Superior temporal gyrus (tissue), 1 donor: ENCODE results near the gene AWAT1.
"Not testable (repeated sequence)": the region's sequence is repeated elsewhere in the genome, so short reads cannot be mapped to it uniquely, and the experiment has no call there.

ENCODE experiments used
- DNase-seq: peaks from one replicate; pipeline ENCODE4 v3.0.0-alpha.2; 2016; ENCODE audit errors: extremely low spot score

The AWAT1 gene

DNA sequence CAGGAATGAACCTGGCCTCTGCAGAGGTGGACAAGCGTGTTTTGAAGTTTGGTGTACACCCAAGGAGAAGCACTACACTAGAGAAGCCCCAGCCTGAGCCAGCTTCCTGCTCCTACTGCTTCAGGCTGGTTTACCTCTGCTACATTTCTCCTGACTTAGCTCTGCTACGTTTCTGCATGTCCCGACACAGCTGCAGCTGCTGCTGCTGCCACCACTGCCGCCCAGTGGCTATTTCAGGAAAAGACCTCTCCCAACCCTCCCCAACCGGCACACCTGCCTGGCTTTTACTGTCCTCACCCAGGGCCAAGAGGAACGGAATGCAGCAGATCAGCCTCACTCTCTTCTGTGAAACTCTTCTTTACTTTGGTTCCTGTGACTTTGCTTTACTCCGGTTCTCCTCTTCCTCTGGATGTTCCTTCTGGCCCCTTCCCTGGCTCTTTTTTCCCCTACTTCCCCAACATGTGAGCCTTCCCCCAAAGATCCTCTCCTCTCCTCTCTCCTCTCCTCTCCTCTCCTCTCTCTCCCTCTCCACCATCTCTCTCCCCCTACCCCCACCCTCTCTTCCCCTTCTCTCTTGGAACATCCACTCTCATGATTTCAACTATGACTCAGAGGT, 28.6 kb downstream of the AWAT1 start:
- peak; percentile 9 for DNase-seq

DNA sequence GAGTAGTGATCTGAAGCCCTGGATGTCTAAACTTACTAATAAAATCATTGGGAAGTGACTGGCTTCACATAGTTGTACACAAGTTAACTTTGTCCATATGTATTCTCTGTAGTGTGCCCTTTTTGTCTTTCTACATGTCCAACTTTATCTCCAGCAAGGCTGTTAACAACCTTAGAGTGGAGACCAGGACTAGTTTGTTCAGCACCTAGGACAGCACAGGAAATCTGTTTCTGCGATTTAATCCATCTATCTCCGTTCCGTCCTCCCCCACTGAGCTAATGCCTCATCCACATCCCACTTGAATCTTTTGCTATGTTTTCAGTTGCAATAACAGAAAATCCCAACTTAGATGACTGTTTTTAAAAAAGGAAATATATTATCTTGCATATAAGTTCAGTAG, 30.3 kb downstream of the AWAT1 start:
- DNase-seq = no peak

DNA sequence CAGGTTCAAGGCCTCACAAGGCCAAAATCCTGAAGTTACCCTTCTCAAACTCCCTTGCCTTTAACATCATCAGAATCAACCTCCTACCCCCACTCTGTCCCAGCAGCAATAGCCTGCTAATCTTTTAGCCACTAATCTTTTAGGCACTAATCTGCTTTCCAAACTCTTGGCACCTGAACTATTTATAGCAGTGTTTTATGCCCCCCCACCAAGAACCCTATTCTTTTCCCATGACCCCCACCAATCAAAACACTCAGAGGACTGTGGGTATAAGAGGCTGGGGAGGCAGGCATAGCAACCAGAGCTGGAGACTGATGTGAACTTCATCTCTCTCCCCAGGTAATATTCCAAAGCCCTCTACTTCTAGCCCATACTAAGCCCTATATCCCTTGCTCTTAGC, 33.6 kb downstream of the AWAT1 start, which contains the start of gene ARR3:
ARR3 (plus strand) TSS at position 301 of the 400 bp plus-strand sequence. CDS start 1,052 bp downstream, outside the sequence.
- DNase-seq = no peak

DNA sequence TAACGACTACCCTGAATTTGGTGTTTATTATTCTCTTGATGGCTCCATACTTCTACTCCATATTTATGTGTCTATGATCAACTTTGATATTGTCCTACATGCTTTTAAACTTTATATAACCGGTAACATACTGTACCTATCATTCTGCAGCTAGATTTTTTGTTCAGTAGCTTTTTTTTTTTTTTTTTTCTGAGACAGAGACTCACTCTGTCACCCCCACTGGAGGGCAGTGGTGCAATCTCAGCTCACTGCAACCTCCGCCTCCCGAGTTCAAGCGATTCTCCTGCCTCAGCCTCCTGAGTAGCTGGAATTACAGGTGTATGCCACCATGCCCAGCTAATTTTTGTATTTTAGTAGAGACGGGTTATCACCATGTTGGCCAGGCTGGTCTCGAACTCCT, 39.6 kb downstream of the AWAT1 start:
- DNase-seq = not testable (repeated sequence)

DNA sequence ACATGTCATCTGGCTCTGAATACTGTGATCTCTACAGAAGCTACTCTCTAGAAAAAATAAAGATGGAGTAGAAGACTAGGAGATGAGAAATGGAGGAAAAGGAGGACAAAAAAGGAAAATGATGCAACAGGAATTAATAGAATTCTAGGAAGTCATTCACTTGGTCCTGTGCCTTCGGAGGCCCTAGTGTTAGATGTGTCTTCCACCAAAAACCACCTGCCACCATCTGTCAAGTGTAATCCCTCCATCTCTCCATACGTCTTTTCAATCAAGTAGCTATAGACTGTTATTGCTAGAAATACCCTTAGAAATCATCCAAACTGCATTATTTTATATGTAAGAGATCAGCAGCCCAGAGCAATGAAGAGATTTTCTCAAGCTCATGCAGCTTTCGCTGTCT, 44.6 kb downstream of the AWAT1 start:
- no peak for DNase-seq

DNA sequence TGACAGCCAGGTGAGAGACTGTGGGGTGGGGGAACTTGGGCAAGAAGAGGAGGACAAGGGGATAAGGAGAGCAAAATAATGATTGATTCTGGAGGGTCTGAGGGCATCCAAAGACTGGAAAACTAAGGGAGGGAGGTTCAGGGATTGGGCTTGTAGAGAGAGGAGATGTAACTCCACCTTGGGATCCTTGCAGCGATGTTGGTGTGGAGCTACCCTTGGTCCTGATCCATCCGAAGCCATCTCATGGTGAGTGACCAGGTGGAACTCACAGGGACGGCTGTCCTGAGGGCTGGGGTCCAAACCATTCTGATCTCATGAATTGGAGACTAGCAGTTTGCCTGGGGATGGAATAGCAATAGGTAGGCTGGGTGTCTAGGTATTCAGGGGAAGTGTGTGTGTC, 46.1 kb downstream of the AWAT1 start:
- DNase-seq = no peak

DNA sequence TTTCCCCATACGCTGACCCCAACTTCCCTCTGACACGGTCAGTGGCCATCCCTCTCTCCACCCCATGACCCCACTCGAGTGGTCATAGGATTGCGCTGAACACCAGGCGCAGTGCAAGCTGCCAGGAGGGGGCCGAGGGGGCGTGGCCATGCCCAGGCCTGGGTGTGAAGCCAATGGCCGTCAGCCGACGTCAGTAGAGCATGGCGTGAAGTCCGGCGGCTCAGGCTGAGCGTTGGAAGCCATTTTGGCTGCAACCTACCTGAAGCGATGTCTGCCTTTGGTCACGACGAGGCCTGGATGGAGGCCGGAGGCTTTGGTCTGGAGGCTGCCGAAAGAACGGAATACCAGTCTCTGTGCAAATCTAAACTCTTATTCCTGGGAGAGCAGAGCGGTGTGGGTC, 47.5 kb downstream of the AWAT1 start, which contains the start of gene RAB41:
RAB41 (plus strand) TSS at position 222 of the 400 bp plus-strand sequence; CDS start at position 268, 46 bp downstream.
- DNase-seq = no peak

DNA sequence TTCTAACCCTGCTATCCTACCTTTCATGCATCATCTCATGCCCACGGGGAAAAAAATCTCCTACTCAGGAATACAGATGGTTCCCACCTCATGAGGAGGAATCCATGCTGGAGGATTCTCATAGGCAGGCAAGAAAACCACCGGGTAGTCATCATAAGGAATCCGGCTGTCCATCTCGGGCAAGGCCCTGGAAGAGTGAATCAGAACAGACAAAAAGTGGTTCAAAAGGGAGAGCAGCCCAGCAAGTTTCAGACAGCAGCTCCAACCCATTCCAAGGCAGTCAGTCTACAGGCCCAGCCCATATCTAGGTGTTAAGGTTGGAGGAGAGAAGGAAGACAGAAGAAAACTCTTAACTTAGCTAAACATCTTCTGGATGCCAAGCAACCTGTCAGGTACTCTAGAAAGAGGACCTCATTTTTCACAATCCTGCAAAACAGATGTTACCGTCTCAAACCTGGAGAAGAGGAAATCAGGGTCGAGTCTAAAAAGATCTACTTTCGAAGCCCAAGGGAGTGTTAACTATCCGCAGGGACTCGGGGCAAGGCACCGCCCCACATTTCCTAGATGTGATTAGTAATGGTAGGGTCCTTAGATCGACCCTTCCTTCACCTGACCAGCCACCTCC, 54.8 kb downstream of the AWAT1 start:
- peak; percentile 5 for DNase-seq
